GM10847 (cell line): ENCODE results near the gene KIF4B.

Experiments
- POLR2A ChIP-seq: IDR thresholded peaks from 2 replicates; pipeline ENCODE4 v1.6.1; 2011; ENCODE audit not compliant: insufficient read length; ENCODE audit errors: extremely low read depth

The KIF4B gene

DNA sequence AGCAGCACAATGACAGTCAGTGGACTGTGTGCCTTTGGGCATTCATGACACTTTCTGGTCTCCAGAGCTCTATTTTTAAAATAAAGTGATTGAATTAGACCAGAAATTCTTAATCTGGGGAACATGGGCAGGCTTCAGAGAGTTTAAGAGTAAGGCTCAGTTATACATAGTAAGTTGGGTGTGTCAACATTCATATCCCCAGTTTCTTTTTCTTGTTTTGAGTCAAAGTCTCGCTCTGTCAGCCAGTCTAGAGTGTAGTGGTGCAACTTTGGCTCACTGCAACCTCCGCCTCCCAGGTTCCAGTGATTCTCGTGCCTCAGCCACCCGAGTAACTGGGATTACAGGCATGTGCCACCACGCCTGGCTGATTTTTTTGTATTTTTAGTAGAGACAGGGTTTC is 13.7 kb upstream of the KIF4B start:
- TF ChIP-seq POLR2A = no peak

DNA sequence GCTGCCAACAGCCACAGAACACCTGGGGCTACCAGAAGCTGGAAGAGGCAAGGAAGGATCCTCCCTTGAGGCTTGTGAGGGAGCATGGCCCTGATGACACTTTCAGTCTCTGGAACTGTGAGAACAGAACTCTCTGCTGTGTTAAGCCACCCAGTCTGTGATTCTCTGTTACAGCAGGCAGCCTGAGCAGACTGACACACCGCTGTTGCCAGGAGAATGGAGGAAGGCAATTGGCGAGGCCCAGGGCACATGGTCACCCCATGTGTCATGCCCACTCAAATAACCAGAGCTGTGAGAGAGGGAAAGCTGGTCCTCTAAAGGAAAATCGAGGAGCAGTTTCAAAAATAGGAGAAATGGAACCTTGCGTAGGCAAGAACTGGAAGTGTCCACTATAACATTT is 12.0 kb upstream of the KIF4B start:
- no peak for TF ChIP-seq POLR2A

DNA sequence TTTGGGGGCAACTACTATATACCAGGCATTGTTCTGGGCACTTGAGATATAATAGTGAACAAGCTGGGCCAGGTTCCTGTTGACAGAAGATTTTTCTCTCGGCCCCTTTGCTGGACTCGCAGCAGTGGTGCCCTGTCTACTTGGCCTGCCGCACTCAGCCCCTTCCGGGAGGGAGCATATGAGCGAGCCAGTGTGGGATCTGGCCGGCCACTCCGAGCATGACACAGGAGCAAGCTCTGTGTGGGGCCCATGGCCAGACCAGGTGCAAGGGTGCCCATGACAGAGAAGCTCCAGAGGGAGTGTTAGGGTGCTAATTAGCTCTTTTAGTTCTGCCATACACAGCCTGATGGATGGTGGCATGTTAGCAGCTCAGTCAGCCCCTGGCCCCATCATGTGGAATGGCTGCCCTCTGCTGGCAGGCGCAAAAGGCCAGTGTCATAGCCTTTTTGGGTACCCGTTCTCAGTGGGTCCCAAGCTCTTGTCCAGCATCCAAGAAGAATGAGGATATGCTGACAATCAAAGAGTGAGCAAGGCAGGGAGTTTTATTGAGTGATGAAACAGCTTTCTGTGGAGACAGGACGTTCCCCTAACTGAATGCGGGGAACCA is 9.3 kb upstream of the KIF4B start:
- no peak for TF ChIP-seq POLR2A

DNA sequence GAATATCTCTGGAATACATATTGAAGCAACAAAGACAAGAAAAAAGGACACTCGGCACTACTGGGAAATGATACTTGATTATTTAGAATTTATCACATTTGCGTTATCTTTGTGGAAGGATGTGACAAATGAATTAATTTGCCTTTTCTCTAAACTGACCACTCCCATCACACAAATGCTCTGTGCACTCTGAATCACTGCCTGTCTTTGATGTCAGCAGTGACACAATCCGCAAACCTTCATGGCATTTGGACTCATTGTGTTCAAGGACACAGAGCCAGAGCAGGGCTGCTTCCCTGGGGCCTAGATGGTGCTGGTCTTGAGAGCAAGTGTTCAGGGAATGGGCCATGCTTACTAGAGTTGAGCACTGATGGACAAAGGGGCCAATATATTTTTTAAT is 4.9 kb upstream of the KIF4B start:
- TF ChIP-seq POLR2A = no peak

DNA sequence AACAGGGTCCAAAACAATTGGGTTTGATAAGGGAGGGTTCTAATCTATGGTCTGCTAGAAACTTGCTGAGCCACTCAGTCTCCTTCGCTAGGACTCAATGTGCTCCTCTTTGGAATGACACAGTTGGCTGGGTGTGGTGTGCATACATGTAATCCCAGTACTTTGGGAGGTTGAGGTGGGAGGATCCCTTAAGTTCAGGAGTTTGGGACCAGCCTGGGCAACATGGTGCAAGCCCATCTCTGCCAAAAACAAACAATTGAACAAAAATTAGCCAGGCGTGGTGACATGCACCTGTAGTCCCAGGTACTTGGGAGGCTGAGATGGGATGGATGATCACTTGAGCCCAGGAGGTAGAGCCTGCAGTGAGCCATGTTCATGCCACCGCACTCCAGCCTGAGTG is 2.7 kb upstream of the KIF4B start:
- TF ChIP-seq POLR2A = no peak

DNA sequence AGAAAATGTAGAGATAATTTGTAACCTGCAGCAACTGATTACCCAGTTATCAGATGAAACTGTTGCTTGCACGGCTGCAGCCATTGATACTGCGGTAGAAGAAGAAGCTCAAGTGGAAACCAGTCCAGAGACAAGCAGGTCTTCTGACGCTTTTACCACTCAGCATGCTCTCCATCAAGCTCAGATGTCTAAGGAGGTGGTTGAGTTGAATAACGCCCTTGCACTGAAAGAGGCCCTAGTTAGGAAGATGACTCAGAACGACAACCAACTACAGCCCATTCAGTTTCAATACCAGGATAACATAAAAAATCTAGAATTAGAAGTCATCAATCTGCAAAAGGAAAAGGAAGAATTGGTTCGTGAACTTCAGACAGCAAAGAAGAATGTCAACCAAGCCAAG is 1.7 kb downstream of the KIF4B start:
- no peak for TF ChIP-seq POLR2A

DNA sequence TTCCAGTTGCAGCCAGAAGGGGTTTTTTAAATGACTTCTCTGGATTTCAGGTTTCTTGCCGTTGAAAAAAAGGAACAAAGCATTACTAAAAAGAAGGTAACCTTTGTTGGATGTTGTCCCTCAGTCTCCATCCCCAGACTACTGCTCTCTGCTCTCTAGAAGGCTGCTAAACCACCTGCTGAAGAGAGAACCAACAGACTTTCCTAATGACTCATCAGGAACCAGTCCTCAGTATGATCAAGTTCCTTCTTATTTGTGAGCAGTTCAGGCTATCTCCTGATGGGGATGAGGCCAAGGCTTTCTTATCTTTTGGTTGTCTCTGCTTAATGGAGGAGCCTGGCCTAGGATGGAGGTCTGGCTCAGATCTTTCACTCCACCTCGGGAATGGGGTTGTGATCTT is 4.1 kb downstream of the KIF4B start:
- no peak for TF ChIP-seq POLR2A

DNA sequence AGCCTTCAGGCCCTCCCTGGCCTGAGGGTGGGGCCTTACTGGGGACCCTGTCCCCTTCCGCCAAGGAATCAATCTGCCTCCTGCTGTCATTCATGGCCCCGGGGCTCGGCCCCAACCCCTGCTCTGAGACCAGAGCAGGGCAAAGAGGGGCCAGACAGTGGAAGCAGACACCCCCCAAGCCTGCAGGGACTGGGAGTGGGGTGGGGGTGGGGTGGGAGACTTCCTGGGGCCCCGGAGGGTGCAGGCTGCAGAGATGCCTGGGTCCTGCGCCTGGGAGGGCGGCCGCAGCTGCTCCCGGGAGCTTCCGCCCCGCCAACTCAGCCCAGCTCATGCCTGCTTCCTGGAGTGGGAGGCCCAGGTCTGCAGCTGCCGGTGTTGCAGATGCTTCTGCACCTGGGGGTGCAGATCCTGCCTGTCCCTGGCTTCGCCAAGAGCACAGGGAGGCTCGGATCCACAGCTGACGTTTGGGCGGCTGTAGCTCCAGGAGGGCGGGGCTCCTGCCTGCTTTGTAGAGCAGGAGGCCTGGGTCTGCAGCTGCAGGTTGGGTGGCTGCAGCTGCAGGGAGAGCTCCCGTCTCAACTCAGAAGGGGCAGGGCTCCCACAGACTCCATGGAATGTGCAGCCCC is 6.2 kb downstream of the KIF4B start:
- TF ChIP-seq POLR2A = no peak

DNA sequence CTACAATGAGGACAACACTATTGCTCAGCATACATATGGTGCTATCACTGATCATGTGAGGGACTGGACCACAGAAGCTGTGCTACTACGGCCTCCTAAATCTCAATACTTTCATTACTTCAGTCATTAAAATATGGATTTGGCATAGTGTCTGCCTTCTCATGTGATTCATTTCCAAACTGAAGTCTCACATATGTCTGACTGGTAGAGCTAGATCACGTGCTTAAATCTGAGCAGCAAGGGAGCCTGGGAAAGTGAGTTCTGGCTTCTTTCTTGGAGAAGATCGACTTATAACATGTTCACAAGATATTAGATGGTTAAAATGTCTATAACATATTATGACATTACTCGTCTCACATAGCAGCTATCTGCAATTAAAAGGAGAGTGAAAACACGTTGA is 8.3 kb downstream of the KIF4B start:
- no peak for TF ChIP-seq POLR2A

DNA sequence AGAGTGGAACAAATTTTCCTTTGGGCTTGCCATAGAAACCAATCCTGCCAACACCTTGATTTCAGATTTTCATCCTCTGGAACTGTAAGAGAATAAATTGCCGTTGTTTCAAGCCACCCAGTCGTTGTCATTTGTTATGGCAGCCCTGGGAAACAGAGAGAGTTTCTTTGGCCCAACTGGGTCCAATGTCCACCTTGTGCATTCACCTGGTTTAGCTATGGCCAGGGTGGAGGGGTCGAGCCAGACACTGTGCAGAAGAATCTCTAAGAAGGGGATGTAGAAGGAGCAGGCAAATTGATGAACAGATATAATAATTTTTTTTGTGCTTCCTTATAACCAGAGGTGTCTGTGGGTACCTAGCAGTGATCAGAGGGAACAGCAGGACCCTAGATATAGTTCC is 9.8 kb downstream of the KIF4B start:
- TF ChIP-seq POLR2A = no peak

DNA sequence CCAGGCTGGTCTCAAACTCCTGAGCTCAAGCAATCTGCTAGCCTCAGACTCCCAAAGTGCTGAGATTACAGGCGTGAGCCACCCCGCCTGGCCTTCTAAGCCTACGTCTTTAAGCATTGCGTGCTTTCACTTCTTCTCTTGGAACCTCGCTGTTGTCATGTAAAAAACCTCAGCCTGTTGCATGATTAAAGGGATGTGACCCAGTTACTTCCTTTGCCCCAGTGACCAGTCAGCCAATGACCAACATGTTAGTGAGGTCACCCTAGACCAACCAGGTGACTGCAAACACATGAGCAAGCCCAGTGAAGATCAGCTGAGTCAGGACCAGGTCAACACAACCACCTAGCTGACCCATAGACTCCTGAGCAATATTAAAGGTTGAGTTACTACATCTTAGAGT is 10.5 kb downstream of the KIF4B start:
- no peak for TF ChIP-seq POLR2A

DNA sequence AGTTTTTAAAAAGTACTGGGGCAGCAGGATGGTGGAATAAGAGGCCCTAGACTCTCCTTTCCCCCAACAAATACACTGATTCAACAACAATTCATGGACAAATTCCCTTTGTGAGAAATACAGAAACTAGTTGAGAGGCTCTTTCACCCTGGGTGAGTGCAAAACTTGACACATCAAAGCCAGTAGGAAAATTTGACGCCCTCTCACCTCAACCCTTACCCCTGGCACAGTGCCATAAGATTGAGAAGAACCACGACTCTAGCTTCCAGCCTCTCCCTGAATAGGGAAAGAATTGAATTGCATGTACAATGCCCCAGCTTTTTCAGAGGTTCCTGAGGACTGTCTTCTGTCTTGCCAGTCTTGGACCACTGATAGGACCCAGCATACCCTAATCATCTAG is 12.3 kb downstream of the KIF4B start:
- no peak for TF ChIP-seq POLR2A

DNA sequence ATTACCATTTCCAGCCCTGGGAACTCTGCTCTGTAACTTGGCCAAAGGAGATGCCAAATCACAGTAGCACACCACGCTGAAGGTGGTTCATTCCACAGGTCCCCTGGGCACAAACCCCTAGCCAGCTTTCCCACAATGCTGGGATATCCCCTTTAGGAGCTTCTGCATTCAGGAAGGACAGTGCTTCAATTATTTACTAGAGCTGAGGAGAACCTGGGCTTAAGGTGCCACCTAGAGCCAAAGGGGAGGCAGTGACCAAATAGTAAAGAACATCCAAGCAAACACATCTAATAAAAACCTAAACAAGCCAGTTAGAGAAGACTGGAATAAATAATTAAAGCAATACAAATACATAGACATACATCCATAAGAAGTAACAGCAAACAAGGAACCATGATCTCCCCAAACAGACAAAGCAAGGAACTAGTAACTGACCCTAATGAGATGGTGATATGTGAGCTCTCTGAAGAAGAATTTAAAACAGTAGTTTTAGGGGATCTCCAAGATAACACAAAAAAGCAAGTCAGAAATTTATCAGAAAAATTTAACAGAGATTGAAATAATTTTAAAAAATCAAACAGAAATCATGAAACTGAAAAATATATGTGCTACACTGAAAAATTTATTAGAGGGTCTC is 14.6 kb downstream of the KIF4B start:
- no peak for TF ChIP-seq POLR2A

DNA sequence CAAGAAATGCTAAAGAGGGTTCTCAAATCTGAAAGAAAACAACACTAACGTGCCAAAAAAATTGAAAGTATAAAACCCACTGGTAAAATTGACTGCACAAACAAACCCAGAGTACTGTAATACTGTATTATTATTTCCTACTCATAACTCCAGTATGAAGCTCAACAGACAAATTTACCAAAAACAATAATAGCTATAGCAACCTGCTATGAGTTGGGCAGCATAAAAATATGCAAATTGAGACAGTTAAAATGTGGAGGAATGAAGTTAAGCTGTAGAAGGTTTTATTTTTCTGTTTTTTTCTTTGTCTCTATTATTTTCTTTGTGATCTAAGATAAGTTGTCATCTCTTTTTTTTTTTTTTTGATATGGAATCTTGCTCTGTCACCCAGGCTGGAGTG is 15.7 kb downstream of the KIF4B start:
- TF ChIP-seq POLR2A = no peak

DNA sequence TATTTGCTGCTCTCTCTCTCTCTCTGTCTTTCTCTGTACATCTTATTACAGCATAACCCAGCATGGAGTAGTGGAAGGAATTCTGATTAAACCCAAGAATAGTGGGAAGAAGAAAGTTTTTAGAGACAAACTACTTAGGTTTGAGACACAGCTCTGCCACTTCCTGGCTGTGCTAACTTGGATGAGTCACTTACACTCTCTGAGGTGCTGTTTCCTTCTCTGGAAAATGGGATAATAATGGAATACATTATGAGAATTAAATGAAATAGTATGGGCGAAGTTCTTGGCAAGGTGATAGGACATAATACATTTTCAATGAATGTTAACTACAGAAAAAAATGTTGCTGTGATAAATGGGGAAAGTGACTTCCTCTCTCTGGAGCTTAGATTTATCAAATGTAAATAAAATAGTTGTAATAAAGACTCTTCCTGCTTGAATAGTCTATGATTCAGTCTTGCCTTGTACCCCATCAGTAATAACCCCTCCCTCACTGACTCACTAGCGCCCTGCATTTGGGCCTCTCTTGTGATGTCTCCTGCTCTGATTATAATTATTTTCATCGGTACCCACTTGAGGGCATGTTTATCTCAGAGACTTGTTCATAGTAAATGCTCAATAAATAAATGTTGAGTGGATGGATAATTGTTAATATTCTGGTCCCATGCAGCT is 27.6 kb downstream of the KIF4B start:
- no peak for TF ChIP-seq POLR2A

DNA sequence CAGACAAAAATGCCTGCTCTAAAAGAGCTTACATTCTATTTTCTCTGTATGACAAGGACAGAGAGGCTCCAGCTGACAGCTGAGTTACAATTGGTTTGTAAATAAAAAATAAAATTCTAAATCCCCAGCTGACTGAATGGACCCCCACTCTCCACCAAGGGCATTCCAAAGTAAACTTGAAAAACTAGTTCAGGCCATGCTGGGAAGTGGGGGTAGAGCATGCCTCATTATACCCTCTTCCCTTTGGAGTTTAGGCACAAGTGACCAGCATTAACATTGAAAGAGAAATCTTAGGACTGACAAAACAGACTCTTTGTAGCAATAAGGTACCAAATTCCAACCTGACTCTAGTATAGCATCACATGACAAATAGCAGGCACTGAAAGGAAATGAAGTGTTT is 31.0 kb downstream of the KIF4B start:
- no peak for TF ChIP-seq POLR2A
